ENCODE data around the gene PRPH. TPM values are rescaled to one million over a fixed set of nuclear protein-coding genes. Genes with fewer than 3 reads are reported as not detected.

Gene PRPH
- total and polyA plus RNA-seq, 2 of the 4 experiments (the other 2 are of a cell fraction), result not detected

DNA sequence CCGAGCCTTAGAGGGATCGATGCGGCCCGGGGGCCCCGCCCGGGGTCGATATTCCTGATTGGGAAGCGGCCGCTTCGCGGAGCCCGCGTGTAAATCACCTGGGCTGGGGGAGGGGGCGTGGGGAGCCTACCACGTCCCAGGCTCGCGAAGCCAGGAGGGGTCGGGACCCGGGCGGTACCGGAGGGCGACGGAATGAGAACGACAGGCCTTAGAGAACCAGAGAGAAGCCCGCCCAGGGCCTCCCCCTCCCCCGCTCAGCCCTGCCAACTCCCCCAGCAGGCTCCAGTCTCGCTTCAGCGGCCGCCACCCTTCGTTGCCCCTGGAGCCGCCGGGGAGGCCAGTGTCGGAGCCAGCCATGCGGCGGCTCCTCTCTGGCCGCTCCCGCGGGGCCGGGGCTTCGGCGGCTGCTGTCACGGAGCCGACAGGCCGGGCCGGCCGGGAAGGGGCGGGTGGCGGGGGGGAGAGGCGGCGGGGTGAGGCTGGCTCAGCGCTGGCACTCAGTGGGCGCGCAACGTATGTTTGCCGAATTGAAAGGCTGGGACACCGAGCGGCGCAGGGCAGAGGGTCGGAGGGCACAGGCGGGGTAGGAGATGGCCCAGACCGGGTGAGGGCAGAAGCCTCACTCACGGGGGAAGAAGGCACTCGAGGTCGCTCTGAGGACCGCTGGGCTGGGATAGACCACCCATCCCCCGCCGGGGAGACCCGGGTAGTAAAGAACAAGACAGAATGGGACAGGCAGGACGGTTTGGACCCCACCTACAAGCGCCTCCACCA, 50.3 kb downstream of the PRPH start:
- Histone ChIP-seq H3K36me3 (ENCODE audit: control insufficient read depth, insufficient read depth, low read length) (no peaks in the 10 kb centered on the region), H3K23ac (ENCODE audit: low read depth, low read length) (no peak overlapping the region), H2BK5ac (ENCODE audit: low read depth, low read length, poor library complexity, severe bottlenecking) (no peak overlapping the region), H4K8ac (ENCODE audit: low read depth in 2 of 2, low read length in 2 of 2) (peak overlapping the region in 1 of 2 experiments; percentile 40; a peak in 1 of 4 replicates), H3K79me1 (ENCODE audit: low read depth in 1 of 2, low read length in 2 of 2) (peaks cover 5 to 17% of the 10 kb centered on the region in 2 experiments; a peak in 2 of 4 replicates), H2BK120ac (ENCODE audit: low read depth, low read length) (no peak overlapping the region), H2BK20ac (ENCODE audit: low read depth, low read length) (no peak overlapping the region), H3K9me3 (ENCODE audit: control insufficient read depth, insufficient read depth, low read length) (no peaks in the 10 kb centered on the region), H3K18ac (ENCODE audit: low read depth, low read length) (no peak overlapping the region), H3K56ac (ENCODE audit: extremely low read depth, insufficient read depth, low read length) (no peak overlapping the region), H3K9me1 (ENCODE audit: insufficient read depth, low read length) (peaks cover 8% of the 10 kb centered on the region; the same call in 1 of the 2 replicates), H3K4me2 (ENCODE audit: low read depth, low read length) (peak overlapping the region; percentile 87), H3K9ac (ENCODE audit: low read depth, low read length) (no peak overlapping the region), H3K27me3 (ENCODE audit: control insufficient read depth, insufficient read depth, low read length) (peaks cover 65% of the 10 kb centered on the region), H4K91ac (ENCODE audit: insufficient read depth, low read depth, low read length) (no peak overlapping the region), H2AK5ac (ENCODE audit: low read depth, low read length) (no peak overlapping the region), H3K4me1 (ENCODE audit: control insufficient read depth, insufficient read depth, low read length) (peaks cover 20% of the 10 kb centered on the region), H3K4me3 (ENCODE audit: insufficient read depth, low read depth, low read length) (peak overlapping the region; percentile 32), H4K5ac (ENCODE audit: low read depth, low read length) (no peak overlapping the region), H2AK9ac (replicated peaks; ENCODE audit: low read depth, low read length, poor library complexity) (peak overlapping the region; percentile 73), H2BK15ac (ENCODE audit: low read depth, low read length) (no peak overlapping the region), H3K4ac (ENCODE audit: low read depth, low read length) (no peak overlapping the region; the same call in 1 of the 2 replicates), H2AFZ (replicated peaks; ENCODE audit: low read length, poor library complexity) (peak overlapping the region; percentile 78), H4K20me1 (ENCODE audit: insufficient read depth, low read length) (0 out of 2 replicates have a peak, but pooled peaks cover 5% of the 10 kb centered on the region), H3K14ac (replicated peaks; ENCODE audit: low read depth, low read length) (no peak overlapping the region), H3K27ac (ENCODE audit: insufficient read depth, low read length) (no peak overlapping the region)
- no peak for TF ChIP-seq MXI1 (IDR thresholded peaks at IDR 0.05; ENCODE audit: borderline replicate concordance, low read depth, low read length)
- TF ChIP-seq CHD1 (IDR thresholded peaks at IDR 0.05; ENCODE audit: low read depth, low read length), result no peak
- TF ChIP-seq MAZ (IDR thresholded peaks at IDR 0.05; ENCODE audit: borderline replicate concordance, low read depth, low read length), result no peak
- no peak for TF ChIP-seq CEBPB (IDR thresholded peaks at IDR 0.05; ENCODE audit: low read depth, low read length)
- TF ChIP-seq RFX5 (IDR thresholded peaks at IDR 0.05; ENCODE audit: low read depth, low read length), result no peak
- DNase-seq (no peak), ATAC-seq (ENCODE audit: low read depth) (no peak)
- in situ Hi-C loops (cut with MboI; ENCODE audit: low sequenced_read_pairs) (no loop called here), dilution Hi-C loops (cut with HindIII; ENCODE audit: low sequenced_read_pairs, unreplicated experiment) (no loop called here), intact Hi-C loops (cut with micrococcal nuclease) (no loop called here)
- WGBS, 2 experiments (ENCODE audit: extremely low coverage in 2 of 2, insufficient read length in 1 of 2), result 9% methylated on average over 15 of the region's 70 CpGs; no CpG with 5 or more reads in 1 of the 2 experiments
- no TSS peak for BruUV-seq (replicated peaks)
- ChIA-PET CTCF (interaction anchor here (0.6 kb wide), 1 partner anchor 14 kb away, joined by 3 read pairs; no protein-coding TSS in a partner anchor), POLR2A (ENCODE audit: unreplicated experiment) (no interaction called here)
